ENCODE data around the gene MRM2.

The MRM2 gene

GRCh38 chr7:2208712-2209111 is 33.3 kb downstream of the MRM2 start:
- Histone ChIP-seq H4K20me1 (ENCODE audit: insufficient read depth) (no peaks in the 10 kb centered on the region), H3K27ac (no peak overlapping the region), H3K27me3 (ENCODE audit: insufficient read depth, low read depth) (no peaks in the 10 kb centered on the region), H3K4me3 (IDR thresholded peaks at IDR 0.05; ENCODE audit: insufficient read depth, low read depth, low read length) (no peak overlapping the region), H3K9ac (no peak overlapping the region), H3K79me2 (ENCODE audit: insufficient read depth, low read depth) (no peaks in the 10 kb centered on the region), H3K36me3 (ENCODE audit: insufficient read depth) (peaks cover 4% of the 10 kb centered on the region; the same call in 1 of the 2 replicates), H3K4me1 (ENCODE audit: low read depth, poor library complexity, severe bottlenecking) (no peaks in the 10 kb centered on the region), H3K4me2 (no peak overlapping the region), H2AFZ (ENCODE audit: low read depth) (no peak overlapping the region)
- TF ChIP-seq CTCF (conservative IDR thresholded peaks at IDR 0.05; ENCODE audit: low read depth, low read length): no peak

- Histone ChIP-seq H3K4me1 (ENCODE audit: low read depth, poor library complexity, severe bottlenecking) (no peaks in the 10 kb centered on the region), H3K4me2 (no peak overlapping the region), H3K79me2 (ENCODE audit: insufficient read depth, low read depth) (no peaks in the 10 kb centered on the region), H3K9ac (no peak overlapping the region), H3K27me3 (ENCODE audit: insufficient read depth, low read depth) (no peaks in the 10 kb centered on the region), H4K20me1 (ENCODE audit: insufficient read depth) (no peaks in the 10 kb centered on the region), H2AFZ (ENCODE audit: low read depth) (no peak overlapping the region), H3K27ac (no peak overlapping the region), H3K4me3 (IDR thresholded peaks at IDR 0.05; ENCODE audit: insufficient read depth, low read depth, low read length) (no peak overlapping the region), H3K36me3 (ENCODE audit: insufficient read depth) (no peaks in the 10 kb centered on the region)
- TF ChIP-seq CTCF (conservative IDR thresholded peaks at IDR 0.05; ENCODE audit: low read depth, low read length): no peak
These were observed 36.8 kb downstream of the MRM2 start for GRCh38 chr7:2205036-2205780.

GRCh38 chr7:2204446-2204845 is 37.6 kb downstream of the MRM2 start:
- Histone ChIP-seq H3K4me2 (no peak overlapping the region), H3K27me3 (ENCODE audit: insufficient read depth, low read depth) (no peaks in the 10 kb centered on the region), H3K79me2 (ENCODE audit: insufficient read depth, low read depth) (no peaks in the 10 kb centered on the region), H2AFZ (ENCODE audit: low read depth) (no peak overlapping the region), H3K36me3 (ENCODE audit: insufficient read depth) (peaks cover 3% of the 10 kb centered on the region; the same call in 1 of the 2 replicates), H3K9ac (no peak overlapping the region), H4K20me1 (ENCODE audit: insufficient read depth) (no peaks in the 10 kb centered on the region), H3K4me3 (IDR thresholded peaks at IDR 0.05; ENCODE audit: insufficient read depth, low read depth, low read length) (no peak overlapping the region), H3K4me1 (ENCODE audit: low read depth, poor library complexity, severe bottlenecking) (no peaks in the 10 kb centered on the region), H3K27ac (no peak overlapping the region)
- TF ChIP-seq CTCF (conservative IDR thresholded peaks at IDR 0.05; ENCODE audit: low read depth, low read length): no peak

- H2AFZ ChIP-seq (ENCODE audit: low read depth): no peak overlapping the region
- no peaks in the 10 kb centered on the region for H3K27me3 ChIP-seq (ENCODE audit: insufficient read depth, low read depth)
- no peak overlapping the region for H3K4me3 ChIP-seq (IDR thresholded peaks at IDR 0.05; ENCODE audit: insufficient read depth, low read depth, low read length)
- H3K27ac ChIP-seq: no peak overlapping the region
- no peak overlapping the region for H3K4me2 ChIP-seq
- H3K9ac ChIP-seq: no peak overlapping the region
- no peaks in the 10 kb centered on the region for H3K4me1 ChIP-seq (ENCODE audit: low read depth, poor library complexity, severe bottlenecking)
- no peaks in the 10 kb centered on the region for H4K20me1 ChIP-seq (ENCODE audit: insufficient read depth)
- H3K36me3 ChIP-seq (ENCODE audit: insufficient read depth): peaks cover 3% of the 10 kb centered on the region; the same call in 1 of the 2 replicates
- TF ChIP-seq CTCF (conservative IDR thresholded peaks at IDR 0.05; ENCODE audit: low read depth, low read length): no peak
- H3K79me2 ChIP-seq (ENCODE audit: insufficient read depth, low read depth): no peaks in the 10 kb centered on the region
These were observed 38.2 kb downstream of the MRM2 start for GRCh38 chr7:2203766-2204300.

All from KMS-11 (cell line).